ENCODE measurements around the gene IRF5. TPM values are rescaled to one million over a fixed set of nuclear protein-coding genes. Genes with fewer than 3 reads are reported as not detected.
A peak's percentile ranks its signal among the peaks of the same experiment; 100 is the strongest.

Gene IRF5
- total RNA-seq, 1 donor from 2014 or later, result 0.56 TPM

DNA sequence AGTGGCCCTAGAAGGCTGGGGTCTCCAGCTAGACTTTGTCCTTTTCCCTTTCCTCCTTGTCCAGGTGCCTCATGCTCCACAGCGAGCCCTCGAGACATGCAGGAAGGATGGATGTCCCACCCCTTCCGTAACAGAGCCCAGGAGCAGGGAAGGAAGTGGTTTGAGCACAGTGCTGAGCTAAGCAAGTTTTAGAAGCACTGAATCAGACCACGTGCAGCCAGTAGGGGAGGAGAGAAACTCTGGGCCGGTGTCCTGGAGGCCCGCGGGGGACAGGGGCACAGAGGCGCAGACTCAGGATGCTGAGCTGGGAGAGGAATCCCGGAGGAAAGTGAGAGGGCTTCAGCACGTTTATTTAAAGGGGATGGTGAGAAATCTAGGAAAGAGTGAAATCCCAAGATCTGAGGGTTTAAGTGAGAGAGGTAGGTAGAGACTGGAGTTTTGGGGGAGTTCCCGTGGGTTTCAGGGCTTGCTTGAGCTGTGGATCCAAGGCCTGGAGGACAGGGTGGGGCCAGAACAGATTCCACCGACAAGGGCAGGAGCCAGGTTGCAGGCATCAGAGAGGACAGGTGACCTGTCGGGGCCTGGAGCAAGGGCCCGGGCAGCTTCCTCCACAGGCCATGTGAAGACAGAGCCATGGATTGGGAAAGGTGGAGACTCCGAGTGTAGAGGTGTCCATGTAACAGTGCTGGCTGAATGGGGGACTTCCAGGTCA is 4.4 kb upstream of the IRF5 start:
- peaks cover 43% of the 10 kb centered on the region for H3K27me3 Mint-ChIP-seq (ENCODE audit: low read depth)
- TF ChIP-seq, protein P1, sequence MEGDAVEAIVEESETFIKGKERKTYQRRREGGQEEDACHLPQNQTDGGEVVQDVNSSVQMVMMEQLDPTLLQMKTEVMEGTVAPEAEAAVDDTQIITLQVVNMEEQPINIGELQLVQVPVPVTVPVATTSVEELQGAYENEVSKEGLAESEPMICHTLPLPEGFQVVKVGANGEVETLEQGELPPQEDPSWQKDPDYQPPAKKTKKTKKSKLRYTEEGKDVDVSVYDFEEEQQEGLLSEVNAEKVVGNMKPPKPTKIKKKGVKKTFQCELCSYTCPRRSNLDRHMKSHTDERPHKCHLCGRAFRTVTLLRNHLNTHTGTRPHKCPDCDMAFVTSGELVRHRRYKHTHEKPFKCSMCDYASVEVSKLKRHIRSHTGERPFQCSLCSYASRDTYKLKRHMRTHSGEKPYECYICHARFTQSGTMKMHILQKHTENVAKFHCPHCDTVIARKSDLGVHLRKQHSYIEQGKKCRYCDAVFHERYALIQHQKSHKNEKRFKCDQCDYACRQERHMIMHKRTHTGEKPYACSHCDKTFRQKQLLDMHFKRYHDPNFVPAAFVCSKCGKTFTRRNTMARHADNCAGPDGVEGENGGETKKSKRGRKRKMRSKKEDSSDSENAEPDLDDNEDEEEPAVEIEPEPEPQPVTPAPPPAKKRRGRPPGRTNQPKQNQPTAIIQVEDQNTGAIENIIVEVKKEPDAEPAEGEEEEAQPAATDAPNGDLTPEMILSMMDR (IDR thresholded peaks at IDR 0.05; ENCODE audit: unreplicated experiment), result no peak
- no peaks in the 10 kb centered on the region for H3K36me3 Mint-ChIP-seq
- peaks cover 7% of the 10 kb centered on the region for H3K4me1 Mint-ChIP-seq
- no peak overlapping the region for H3K4me3 Mint-ChIP-seq
- H3K9me3 Mint-ChIP-seq, result no peaks in the 10 kb centered on the region
- DNase-seq (ENCODE audit: low spot score in 2 of 2, unreplicated experiment in 2 of 2), result no peak
- no peak overlapping the region for H3K27ac Mint-ChIP-seq

- Mint-ChIP-seq H3K27ac (no peak overlapping the region), H3K4me3 (no peak overlapping the region), H3K27me3 (ENCODE audit: low read depth) (peaks cover 56% of the 10 kb centered on the region), H3K9me3 (no peaks in the 10 kb centered on the region), H3K36me3 (no peaks in the 10 kb centered on the region), H3K4me1 (peaks cover 11% of the 10 kb centered on the region)
- TF ChIP-seq, protein P1 (IDR thresholded peaks at IDR 0.05; ENCODE audit: unreplicated experiment), result no peak
- no peak for DNase-seq (ENCODE audit: low spot score in 2 of 2, unreplicated experiment in 2 of 2)
Observed at GRCh38 chr7:128934361-128935341, 3.1 kb upstream of the IRF5 start.

GRCh38 chr7:128935342-128935730 is 2.4 kb upstream of the IRF5 start:
- no peak overlapping the region for H3K4me3 Mint-ChIP-seq
- H3K9me3 Mint-ChIP-seq, result no peaks in the 10 kb centered on the region

DNA sequence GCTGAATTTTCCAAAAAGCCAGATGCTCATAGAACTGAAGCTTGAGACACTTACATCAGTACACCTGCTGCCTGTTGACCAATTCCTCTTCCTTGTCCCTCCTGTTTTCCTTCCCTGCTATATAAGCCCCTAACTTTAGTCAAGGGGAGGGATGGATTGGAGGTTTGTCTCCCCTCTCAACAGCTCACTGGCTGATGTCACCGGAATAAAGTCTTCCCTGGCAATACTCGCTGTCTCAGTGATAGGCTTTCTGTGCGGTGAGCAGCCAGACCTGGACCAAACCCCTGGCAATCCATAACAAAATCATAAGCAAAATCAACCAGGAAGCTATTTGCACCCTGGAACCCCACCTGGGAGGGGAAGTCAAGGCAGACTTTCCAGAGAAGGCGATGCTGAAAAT is 929 bp upstream of the IRF5 start:
- TF ChIP-seq, protein P1 (IDR thresholded peaks at IDR 0.05; ENCODE audit: unreplicated experiment), result no peak
- peaks cover 11% of the 10 kb centered on the region for H3K4me1 Mint-ChIP-seq
- H3K4me3 Mint-ChIP-seq, result peak overlapping the region; percentile 63
- no peaks in the 10 kb centered on the region for H3K9me3 Mint-ChIP-seq
- DNase-seq (ENCODE audit: low spot score in 2 of 2, unreplicated experiment in 2 of 2), result no peak
- H3K36me3 Mint-ChIP-seq, result no peaks in the 10 kb centered on the region
- H3K27me3 Mint-ChIP-seq (ENCODE audit: low read depth), result peaks cover 76% of the 10 kb centered on the region
- no peak overlapping the region for H3K27ac Mint-ChIP-seq

More at GRCh38 chr7:128935342-128935730, 2.4 kb upstream of the IRF5 start:
- H3K27me3 Mint-ChIP-seq (ENCODE audit: low read depth), result peaks cover 63% of the 10 kb centered on the region
- TF ChIP-seq, protein P1 (IDR thresholded peaks at IDR 0.05; ENCODE audit: unreplicated experiment), result no peak
- no peaks in the 10 kb centered on the region for H3K36me3 Mint-ChIP-seq
- no peak for DNase-seq (ENCODE audit: low spot score in 2 of 2, unreplicated experiment in 2 of 2)
- peaks cover 11% of the 10 kb centered on the region for H3K4me1 Mint-ChIP-seq
- H3K27ac Mint-ChIP-seq, result no peak overlapping the region

DNA sequence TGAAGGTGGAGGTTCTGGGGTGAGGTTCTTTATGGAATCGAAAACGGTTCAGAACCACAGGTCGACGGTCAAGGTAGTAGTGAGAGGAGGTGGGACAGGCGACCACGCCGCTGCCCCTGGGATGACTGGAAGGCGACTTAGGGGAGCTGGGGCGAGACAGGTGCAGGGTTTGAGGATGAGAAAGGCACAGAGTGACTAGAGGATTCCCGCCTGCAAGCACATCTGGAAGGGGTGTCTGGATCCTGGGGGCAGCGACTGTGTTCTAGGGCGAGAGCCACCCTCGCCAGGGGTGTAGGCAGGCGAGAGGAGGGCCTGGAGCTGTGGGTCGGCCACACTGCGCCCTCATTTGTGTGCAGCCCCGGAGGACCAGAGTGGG is 468 bp upstream of the IRF5 start:
- TF ChIP-seq, protein P1 (IDR thresholded peaks at IDR 0.05; ENCODE audit: unreplicated experiment), result no peak
- Mint-ChIP-seq H3K27ac (no peak overlapping the region), H3K9me3 (no peaks in the 10 kb centered on the region), H3K4me3 (peak overlapping the region; percentile 63), H3K4me1 (peaks cover 11% of the 10 kb centered on the region), H3K27me3 (ENCODE audit: low read depth) (peaks cover 76% of the 10 kb centered on the region), H3K36me3 (no peaks in the 10 kb centered on the region)
- no peak for DNase-seq (ENCODE audit: low spot score in 2 of 2, unreplicated experiment in 2 of 2)
